Measurements from ENCODE around the gene DNMT1.
"Not testable (repeated sequence)": the region's sequence is repeated elsewhere in the genome, so short reads cannot be mapped to it uniquely, and the experiment has no call there.

The DNMT1 gene

GRCh38 chr19:10194500-10195198, at the start of gene DNMT1:
TSS of gene DNMT1 (minus strand) at chr19:10194953. CDS start at chr19:10194899, 54 bp downstream.
- peak; percentile 96 for DNase-seq (ENCODE audit: low spot score)

- DNase-seq (ENCODE audit: low spot score): no peak
Observed at GRCh38 chr19:10243606-10244005, 48.9 kb upstream of the DNMT1 start.

GRCh38 chr19:10241826-10242449, 47.2 kb upstream of the DNMT1 start:
- DNase-seq (ENCODE audit: low spot score): not testable (repeated sequence)

DNA sequence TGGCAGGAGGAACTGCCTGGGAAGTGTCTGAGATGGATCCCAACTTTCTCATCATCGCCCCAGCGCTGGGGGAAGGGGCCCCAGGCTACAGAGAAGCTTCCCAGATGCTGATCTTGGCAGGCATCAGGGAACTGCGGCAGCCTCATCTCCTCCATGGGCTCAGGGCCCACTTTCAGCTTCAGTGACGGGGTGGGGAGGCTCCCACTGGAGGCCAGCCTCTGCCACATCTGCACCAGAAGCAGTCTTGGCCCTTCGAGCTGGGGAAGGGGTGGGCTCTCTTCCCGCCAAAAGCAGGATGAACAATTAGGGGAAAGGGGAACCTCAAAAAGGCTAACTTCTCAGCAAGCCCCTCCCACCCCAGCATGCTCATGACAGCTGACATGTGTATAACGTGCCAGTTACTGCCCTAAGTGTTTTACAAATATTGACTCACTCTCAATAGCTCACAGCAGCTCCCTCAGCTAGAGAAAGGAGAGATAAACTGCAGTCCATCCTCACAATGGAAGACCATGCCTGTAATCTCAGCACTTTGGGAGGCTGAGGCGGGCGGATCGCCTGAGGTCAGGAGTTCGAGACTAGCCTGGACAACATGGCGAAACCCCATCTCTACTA, 43.5 kb upstream of the DNMT1 start:
- no peak for DNase-seq (ENCODE audit: low spot score)

GRCh38 chr19:10237702-10238101, 42.9 kb upstream of the DNMT1 start:
- no peak for DNase-seq (ENCODE audit: low spot score)

DNA sequence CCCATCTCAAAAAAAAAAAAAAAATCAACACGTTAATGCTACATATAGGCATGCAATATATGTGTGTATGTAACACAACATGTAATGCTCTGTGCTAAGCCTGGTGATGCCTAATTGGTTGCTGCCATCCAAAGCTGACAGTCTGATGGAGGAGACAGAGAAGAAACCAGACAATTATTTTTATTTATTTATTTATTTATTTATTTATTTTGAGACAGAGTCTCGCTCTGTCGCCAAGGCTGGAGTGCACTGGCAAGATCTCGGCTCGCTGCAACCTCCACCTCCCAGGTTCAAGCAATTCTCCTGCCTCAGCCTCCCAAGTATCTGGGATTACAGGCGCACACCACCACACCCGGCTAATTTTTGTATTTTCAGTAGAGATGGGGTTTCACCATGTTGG, 40.7 kb upstream of the DNMT1 start:
- not testable (repeated sequence) for DNase-seq (ENCODE audit: low spot score)

DNA sequence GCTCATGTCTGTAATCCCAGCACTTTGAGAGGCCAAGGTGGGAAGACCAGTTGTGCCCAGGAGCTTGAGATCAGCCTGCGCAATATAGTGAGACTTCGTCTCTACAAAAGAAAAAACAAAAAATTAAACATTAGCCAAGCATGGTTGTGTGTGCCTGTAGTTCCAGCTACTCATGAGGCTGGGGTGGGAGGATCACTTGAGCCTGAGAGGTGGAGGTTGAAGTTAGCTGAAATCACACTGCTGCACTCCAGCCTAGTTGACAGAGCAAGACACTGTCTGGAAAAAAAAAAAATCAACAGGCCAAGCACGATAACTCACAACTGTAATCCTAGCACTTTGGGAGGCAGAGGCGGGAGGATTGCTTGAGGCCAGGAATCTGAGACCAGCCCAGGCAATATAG, 40.2 kb upstream of the DNMT1 start:
- DNase-seq (ENCODE audit: low spot score): no peak

GRCh38 chr19:10233946-10234345, 39.2 kb upstream of the DNMT1 start:
- DNase-seq (ENCODE audit: low spot score): no peak

DNA sequence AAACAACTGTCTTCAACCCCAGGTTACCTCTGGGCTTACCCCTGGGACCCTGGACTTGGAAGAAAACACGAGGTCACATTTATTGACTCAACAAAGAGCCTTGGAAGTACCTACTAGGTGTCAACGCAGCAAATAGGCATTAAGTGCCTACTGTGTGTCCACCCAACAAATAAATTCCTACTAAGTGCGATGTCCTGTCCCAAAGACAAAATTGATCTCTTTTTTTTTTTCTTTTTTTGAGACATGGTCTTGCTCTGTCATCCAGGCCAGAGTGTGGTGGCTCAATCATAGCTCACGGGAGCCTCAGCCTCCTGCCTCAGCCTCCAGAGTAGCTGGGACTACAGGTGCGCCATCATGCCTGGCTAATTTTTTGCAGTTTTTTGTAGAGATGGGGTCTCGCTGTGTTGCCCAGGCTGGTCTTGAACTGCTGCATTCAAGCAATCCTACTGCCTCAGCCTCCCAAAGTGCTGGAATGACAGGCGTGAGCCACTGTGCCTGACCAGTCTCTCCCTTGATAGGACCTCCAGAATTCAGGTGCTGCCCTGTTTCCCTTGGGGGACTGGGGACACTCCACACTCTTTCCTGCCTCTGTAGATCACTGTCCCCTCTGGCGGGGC, 37.0 kb upstream of the DNMT1 start:
- DNase-seq (ENCODE audit: low spot score): no peak

GRCh38 chr19:10230861-10231611, 36.3 kb upstream of the DNMT1 start, which contains the start of gene S1PR2:
TSS of gene S1PR2 (minus strand) at chr19:10231331. CDS start at chr19:10224905, 6,426 bp downstream.
- no peak for DNase-seq (ENCODE audit: low spot score)

DNA sequence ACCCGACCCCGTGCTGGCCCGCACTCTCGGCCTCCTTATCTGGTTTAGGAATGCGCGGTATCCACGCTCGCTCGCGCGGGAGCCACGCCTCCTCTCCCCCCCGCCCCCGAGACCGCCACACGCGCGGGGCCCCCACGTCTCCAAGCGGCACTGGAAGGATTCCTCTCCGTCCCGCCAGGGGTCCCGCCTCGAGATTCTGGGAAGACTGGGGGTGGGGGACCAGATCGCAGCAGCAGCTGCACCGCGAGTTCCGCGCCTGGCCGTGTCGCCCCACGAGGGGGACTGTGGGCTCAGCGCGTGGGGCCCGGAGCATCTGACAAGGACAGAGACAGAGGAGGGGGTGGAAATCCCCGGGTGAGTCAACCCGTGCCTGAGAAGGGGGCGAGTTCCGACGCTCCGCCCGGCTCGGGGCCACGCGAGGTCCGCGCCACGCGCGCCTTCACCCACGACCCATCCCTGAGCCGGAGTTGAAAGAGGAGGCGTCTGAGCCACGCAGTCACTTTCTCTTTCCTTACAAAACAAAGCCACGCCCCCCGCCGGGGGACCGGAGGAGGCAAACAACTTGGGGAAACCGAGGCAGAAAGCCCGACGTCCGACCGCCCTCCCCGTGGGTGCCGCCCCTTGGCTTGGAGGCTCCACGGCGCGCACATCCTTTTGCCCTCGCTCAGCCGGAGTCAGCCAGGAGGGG, 35.6 kb upstream of the DNMT1 start:
- DNase-seq (ENCODE audit: low spot score): no peak

DNA sequence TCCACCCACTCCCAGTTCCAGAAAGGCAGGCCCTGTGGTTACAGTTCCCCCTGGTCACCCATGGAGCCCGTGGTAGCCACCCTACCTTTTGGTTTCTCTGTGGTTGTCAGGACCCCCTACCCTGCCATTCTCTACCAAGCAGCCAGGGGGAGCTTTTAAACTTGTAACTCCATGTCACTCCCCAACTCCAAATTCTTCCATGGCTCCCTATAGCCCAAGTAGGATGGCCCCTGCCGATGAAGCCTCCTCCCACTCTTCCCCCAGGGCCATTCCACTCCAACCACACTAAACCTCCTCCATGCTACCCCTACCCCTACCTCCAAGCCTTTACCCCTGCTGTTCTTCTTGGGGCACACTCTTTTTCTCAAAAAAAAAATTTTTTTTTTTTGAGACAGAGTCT, 34.2 kb upstream of the DNMT1 start:
- DNase-seq (ENCODE audit: low spot score): no peak

DNA sequence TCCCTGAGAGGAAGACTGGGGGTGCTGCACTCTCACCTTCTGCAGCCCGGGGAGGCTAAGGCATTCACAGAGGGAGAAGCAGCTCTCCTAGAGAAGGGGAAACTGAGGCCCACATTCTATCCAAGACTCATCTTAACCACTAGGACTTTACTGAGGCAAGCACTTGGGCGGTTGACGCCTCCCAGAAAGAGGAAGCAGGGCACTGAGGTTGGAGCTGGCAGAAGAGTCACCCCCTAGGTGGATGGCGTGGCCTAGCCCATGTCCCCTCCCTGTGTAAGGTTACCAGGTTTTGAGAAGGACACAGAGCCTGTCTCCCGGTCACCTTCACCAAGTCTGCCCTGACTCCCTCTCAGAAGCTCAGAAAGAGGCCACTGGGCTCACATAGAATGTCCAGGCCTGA, 33.6 kb upstream of the DNMT1 start:
- DNase-seq (ENCODE audit: low spot score): no peak

DNA sequence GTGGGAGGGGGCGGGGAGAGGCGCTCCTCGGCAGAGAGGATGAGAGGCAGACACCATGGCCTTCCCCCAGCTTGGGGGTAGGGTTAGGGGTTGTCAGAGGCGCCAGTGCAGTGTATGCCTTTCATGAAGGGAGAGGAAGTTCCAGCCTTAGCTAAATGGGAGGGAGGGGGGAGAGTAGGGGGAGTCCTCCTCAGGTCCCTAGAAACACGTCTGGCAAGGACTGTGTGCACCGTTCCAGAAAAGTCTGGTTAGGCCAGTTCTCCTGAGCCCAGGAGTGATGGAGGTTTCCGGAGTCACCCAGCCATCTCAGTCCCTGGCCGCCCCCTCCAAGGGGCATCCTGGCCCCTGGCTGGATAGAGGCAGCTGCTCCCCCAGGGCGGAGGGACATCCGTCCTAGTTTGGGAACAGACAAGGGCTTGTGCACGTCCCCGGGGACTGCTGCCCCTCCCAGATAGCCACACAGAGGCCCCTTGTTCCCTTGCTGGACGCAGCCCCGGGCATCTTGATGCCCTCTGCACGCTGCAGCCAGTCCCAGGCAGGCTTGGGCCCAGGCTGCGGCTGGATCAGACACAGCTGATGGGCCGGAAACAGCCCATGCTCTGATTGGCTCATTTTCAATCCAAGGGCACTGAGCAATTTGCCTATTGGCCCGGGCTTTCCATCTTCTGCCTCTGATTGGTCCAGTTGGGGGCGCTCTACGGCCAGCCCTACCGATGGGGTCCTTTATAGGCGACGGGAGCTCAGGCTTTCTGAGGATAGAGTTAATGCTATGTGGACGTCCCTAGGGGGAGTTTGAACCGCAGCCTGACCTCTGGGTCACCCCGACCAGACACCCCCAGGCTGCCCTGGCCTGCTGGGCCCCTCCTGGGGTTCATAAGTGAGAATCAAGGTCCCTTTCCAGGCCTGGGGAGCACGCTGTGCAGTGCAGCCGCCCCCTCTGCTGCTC, 32.5 kb upstream of the DNMT1 start:
- peak; percentile 97 for DNase-seq (ENCODE audit: low spot score)

DNA sequence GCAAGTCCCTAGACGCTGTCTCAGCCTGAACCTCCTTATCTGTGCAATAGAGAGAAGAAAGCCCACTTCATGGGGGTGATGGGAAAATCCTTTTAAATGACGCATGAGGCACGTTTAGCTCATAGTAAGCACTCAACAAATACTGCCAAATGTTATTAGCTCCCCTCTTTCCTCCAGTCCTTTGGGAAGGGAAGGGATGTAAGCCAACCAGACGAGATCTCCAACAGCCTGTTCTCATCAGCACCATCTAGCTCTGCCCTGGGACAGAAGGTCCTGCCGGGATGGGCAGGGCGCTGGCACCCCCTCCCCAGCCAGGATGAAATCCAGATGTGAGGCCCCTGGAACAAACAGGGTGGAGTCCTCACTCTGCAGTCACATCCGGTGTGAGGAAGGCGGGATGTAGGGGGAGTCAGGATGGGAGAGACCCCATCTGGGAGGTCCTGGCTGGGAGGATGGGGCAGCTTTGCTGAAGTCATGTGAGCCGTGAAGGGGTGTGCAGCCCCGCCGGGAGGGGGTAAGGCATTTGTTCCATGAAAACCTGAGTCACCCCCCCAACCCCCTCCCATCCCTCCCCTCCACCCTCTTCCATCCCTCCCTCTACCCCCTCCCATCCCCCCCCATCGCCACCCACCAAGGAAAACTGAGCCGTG, 31.7 kb upstream of the DNMT1 start:
- no peak for DNase-seq (ENCODE audit: low spot score)

- no peak for DNase-seq (ENCODE audit: low spot score)
Observed at GRCh38 chr19:10226021-10226375, 31.2 kb upstream of the DNMT1 start.

DNA sequence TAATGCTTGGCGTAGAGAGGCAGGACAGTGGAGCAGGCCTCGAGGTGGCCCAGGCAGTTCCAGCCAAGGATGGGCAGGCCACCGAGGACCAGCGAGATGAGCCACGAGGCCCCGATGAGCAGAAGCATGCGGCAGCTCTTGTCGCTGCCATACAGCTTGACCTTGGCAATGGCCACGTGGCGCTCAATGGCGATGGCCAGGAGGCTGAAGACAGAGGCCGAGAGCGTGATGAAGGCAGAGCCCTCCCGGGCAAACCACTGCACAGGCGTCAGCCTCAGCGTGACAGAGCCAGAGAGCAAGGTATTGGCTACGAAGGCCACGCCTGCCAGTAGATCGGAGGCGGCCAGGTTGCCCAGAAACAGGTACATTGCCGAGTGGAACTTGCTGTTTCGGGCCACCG, 29.6 kb upstream of the DNMT1 start:
- no peak for DNase-seq (ENCODE audit: low spot score)

- no peak for DNase-seq (ENCODE audit: low spot score)
Observed at GRCh38 chr19:10223488-10224213, 28.9 kb upstream of the DNMT1 start.

GRCh38 chr19:10222201-10222890, 27.6 kb upstream of the DNMT1 start:
- no peak for DNase-seq (ENCODE audit: low spot score)
